Central memory CD8-positive, alpha-beta T cell (primary cell): ENCODE data around the gene RPGRIP1L.

Source experiments
- ATAC-seq: fragments of 150-1000 bp; cut with Tn5 transposase; replicated peaks from 2 replicates; pipeline ENCODE4 v1.10.0; 2022; ENCODE audit warnings: mild to moderate bottlenecking, moderate FRiP score, moderate number of reproducible peaks; ENCODE audit not compliant: poor library complexity, severe bottlenecking; ENCODE audit errors: extremely low read depth
- DNase-seq, 2 donors: peaks; one replicate each; pipeline ENCODE4 v3.0.0; 2021; ENCODE audit warnings: low spot score in 2 of 2
- H3K27ac Mint-ChIP-seq: one replicate; pipeline ENCODE4 v1.8.0; 2022; ENCODE audit warnings: low read depth, mild to moderate bottlenecking, moderate library complexity, mixed read lengths
- H3K27me3 Mint-ChIP-seq: one replicate; pipeline ENCODE4 v1.8.0; 2022; ENCODE audit warnings: mixed read lengths
- H3K36me3 Mint-ChIP-seq: one replicate; pipeline ENCODE4 v1.8.0; 2022; ENCODE audit warnings: mild to moderate bottlenecking, moderate library complexity, mixed read lengths; ENCODE audit not compliant: insufficient read depth
- H3K4me1 Mint-ChIP-seq: one replicate; pipeline ENCODE4 v1.8.0; 2022; ENCODE audit warnings: mixed read lengths
- H3K4me3 Mint-ChIP-seq: one replicate; pipeline ENCODE4 v1.8.0; 2022; ENCODE audit warnings: mild to moderate bottlenecking, moderate library complexity, mixed read lengths
- H3K9me3 Mint-ChIP-seq: one replicate; pipeline ENCODE4 v1.8.0; 2022; ENCODE audit warnings: mixed read lengths

Gene RPGRIP1L

GRCh38 chr16:53576210-53576609, 127.4 kb downstream of the RPGRIP1L start:
- ATAC-seq (no peak), DNase-seq (no peak)
- H3K27ac Mint-ChIP-seq: no peak overlapping the region
- no peaks in the 10 kb centered on the region for H3K27me3 Mint-ChIP-seq
- no peak overlapping the region for H3K4me3 Mint-ChIP-seq
- H3K36me3 Mint-ChIP-seq: no peaks in the 10 kb centered on the region
- no peaks in the 10 kb centered on the region for H3K4me1 Mint-ChIP-seq
- peaks cover 7% of the 10 kb centered on the region for H3K9me3 Mint-ChIP-seq

- Mint-ChIP-seq H3K36me3 (no peaks in the 10 kb centered on the region), H3K27ac (no peak overlapping the region), H3K9me3 (peaks cover 13% of the 10 kb centered on the region), H3K4me3 (no peak overlapping the region), H3K27me3 (peaks cover 15% of the 10 kb centered on the region), H3K4me1 (no peaks in the 10 kb centered on the region)
- ATAC-seq: no peak
- DNase-seq: no peak
Measured at GRCh38 chr16:53571763-53572162, 131.9 kb downstream of the RPGRIP1L start.

GRCh38 chr16:53566552-53567245, 137.0 kb downstream of the RPGRIP1L start:
- peaks cover 15% of the 10 kb centered on the region for H3K27me3 Mint-ChIP-seq
- no peak for ATAC-seq

GRCh38 chr16:53565296-53565863, 138.3 kb downstream of the RPGRIP1L start:
- no peaks in the 10 kb centered on the region for H3K4me1 Mint-ChIP-seq
- H3K9me3 Mint-ChIP-seq: no peaks in the 10 kb centered on the region
- ATAC-seq (no peak), DNase-seq (no peak)
- peaks cover 15% of the 10 kb centered on the region for H3K27me3 Mint-ChIP-seq
- no peaks in the 10 kb centered on the region for H3K36me3 Mint-ChIP-seq
- H3K27ac Mint-ChIP-seq: no peak overlapping the region
- H3K4me3 Mint-ChIP-seq: no peak overlapping the region

More at GRCh38 chr16:53566552-53567245, 137.0 kb downstream of the RPGRIP1L start:
- Mint-ChIP-seq H3K36me3 (no peaks in the 10 kb centered on the region), H3K4me1 (no peaks in the 10 kb centered on the region), H3K9me3 (peaks cover 11% of the 10 kb centered on the region), H3K4me3 (no peak overlapping the region), H3K27ac (no peak overlapping the region)
- no peak for DNase-seq

GRCh38 chr16:53563426-53563825, 140.2 kb downstream of the RPGRIP1L start:
- Mint-ChIP-seq H3K27me3 (peaks cover 9% of the 10 kb centered on the region), H3K4me3 (no peak overlapping the region), H3K9me3 (no peaks in the 10 kb centered on the region), H3K4me1 (no peaks in the 10 kb centered on the region), H3K27ac (no peak overlapping the region), H3K36me3 (no peaks in the 10 kb centered on the region)
- DNase-seq: no peak
- no peak for ATAC-seq

- Mint-ChIP-seq H3K27me3 (no peaks in the 10 kb centered on the region), H3K9me3 (no peaks in the 10 kb centered on the region), H3K4me1 (no peaks in the 10 kb centered on the region), H3K36me3 (no peaks in the 10 kb centered on the region), H3K4me3 (no peak overlapping the region), H3K27ac (no peak overlapping the region)
- ATAC-seq: no peak
- no peak for DNase-seq
Measured at GRCh38 chr16:53561101-53561888, 142.4 kb downstream of the RPGRIP1L start.

- Mint-ChIP-seq H3K27me3 (no peaks in the 10 kb centered on the region), H3K27ac (no peak overlapping the region), H3K4me1 (no peaks in the 10 kb centered on the region), H3K4me3 (no peak overlapping the region), H3K36me3 (no peaks in the 10 kb centered on the region), H3K9me3 (no peaks in the 10 kb centered on the region)
- ATAC-seq (no peak), DNase-seq (no peak)
Measured at GRCh38 chr16:53559270-53559951, 144.2 kb downstream of the RPGRIP1L start.

GRCh38 chr16:53558710-53559109, 144.9 kb downstream of the RPGRIP1L start:
- no peak overlapping the region for H3K27ac Mint-ChIP-seq
- no peaks in the 10 kb centered on the region for H3K9me3 Mint-ChIP-seq
- no peak overlapping the region for H3K4me3 Mint-ChIP-seq
- no peaks in the 10 kb centered on the region for H3K27me3 Mint-ChIP-seq
- DNase-seq: no peak
- no peak for ATAC-seq
- no peaks in the 10 kb centered on the region for H3K36me3 Mint-ChIP-seq
- H3K4me1 Mint-ChIP-seq: no peaks in the 10 kb centered on the region

GRCh38 chr16:53556521-53556920, 147.1 kb downstream of the RPGRIP1L start:
- no peak overlapping the region for H3K27ac Mint-ChIP-seq
- no peaks in the 10 kb centered on the region for H3K36me3 Mint-ChIP-seq
- no peaks in the 10 kb centered on the region for H3K4me1 Mint-ChIP-seq
- DNase-seq: no peak
- H3K27me3 Mint-ChIP-seq: no peaks in the 10 kb centered on the region
- H3K9me3 Mint-ChIP-seq: no peaks in the 10 kb centered on the region
- ATAC-seq: no peak
- no peak overlapping the region for H3K4me3 Mint-ChIP-seq

- H3K36me3 Mint-ChIP-seq: no peaks in the 10 kb centered on the region
- H3K27ac Mint-ChIP-seq: no peak overlapping the region
- peaks cover 26% of the 10 kb centered on the region for H3K4me1 Mint-ChIP-seq
- no peaks in the 10 kb centered on the region for H3K9me3 Mint-ChIP-seq
- peaks cover 9% of the 10 kb centered on the region for H3K27me3 Mint-ChIP-seq
- DNase-seq: peak; percentile 24 to 36
- peak; percentile 74 for ATAC-seq
- H3K4me3 Mint-ChIP-seq: peak overlapping the region; percentile 20
Measured at GRCh38 chr16:53549970-53550690, 153.5 kb downstream of the RPGRIP1L start.
